GM19463 (cell line): ENCODE measurements around the gene IL19.

Experiments
- ATAC-seq: cut with Tn5 transposase; IDR thresholded peaks from one replicate; pipeline ENCODE4 v1.9.1; 2021; ENCODE audit warnings: mild to moderate bottlenecking, moderate library complexity; ENCODE audit not compliant: unreplicated experiment

The IL19 gene

GRCh38 chr1:206797534-206798383 is 27.2 kb downstream of the IL19 start:
- no peak for ATAC-seq

DNA sequence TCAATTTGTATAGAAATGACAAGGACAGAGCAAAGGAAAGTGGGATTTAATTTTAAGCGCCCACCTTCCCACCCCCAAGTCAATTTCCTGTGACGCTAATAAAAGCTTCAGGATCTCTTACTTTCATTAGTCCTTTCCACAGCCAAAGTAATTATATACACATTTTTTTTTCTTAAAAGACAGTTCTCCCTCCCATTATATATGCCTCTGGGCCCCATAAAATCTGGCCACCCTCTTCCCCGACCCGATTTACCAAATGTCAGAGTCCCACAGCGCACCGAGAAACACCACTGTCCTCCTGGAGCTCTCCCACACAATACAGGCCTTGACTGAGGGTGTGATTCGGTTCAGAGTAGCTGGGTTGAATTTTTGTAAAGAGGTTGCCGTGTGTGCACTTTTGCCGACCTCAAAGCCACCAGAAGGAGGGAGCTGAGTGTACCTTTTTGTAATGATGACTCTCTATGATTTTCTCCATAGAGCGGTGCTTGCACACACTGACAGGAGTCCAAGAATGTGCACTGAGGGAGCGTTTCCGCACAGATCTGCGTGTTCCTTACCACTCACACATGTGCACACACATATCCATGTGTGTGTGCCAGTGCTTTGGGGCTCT is 27.9 kb downstream of the IL19 start:
- ATAC-seq = no peak

DNA sequence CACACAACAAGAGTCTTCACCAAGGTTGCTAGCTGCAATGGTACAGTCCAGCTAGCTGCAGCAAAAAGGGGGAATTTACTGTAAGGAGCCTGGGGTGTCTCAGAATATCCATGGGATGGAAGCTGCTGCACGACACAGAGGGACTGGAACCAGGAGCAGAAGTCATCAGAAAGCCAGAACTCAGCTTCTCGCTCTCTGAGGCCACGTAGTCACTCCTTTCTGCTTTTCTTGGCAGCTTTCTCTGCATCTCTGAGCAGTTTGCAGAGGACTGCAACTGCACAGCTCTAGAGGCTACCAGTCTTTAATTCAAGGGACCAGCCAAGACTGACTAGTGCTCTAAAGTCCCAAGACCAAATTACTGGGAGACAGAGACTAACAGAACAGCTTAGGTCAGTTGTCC is 28.7 kb downstream of the IL19 start:
- ATAC-seq = no peak

GRCh38 chr1:206800411-206800810 is 29.8 kb downstream of the IL19 start:
- no peak for ATAC-seq

- no peak for ATAC-seq
Observed at GRCh38 chr1:206800891-206801290, 30.3 kb downstream of the IL19 start.

DNA sequence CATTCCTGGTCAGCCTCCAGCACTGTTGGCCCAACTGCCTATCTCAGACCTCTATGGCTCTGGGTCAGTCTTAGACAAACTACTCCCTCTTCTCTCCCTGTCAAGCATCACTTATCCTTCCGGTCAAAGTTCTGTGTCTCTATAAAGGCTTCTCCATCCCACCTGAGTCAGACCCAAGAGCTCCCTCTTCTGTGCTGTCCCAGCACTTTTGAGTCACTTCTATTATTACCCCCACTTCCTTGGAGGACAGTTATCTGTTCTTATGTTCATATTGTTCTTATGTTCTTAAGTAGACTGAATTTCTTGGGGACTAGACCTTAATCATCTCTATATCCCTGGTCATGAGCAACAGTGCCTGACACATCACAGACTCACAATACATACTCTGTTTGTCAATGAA is 30.9 kb downstream of the IL19 start:
- no peak for ATAC-seq

DNA sequence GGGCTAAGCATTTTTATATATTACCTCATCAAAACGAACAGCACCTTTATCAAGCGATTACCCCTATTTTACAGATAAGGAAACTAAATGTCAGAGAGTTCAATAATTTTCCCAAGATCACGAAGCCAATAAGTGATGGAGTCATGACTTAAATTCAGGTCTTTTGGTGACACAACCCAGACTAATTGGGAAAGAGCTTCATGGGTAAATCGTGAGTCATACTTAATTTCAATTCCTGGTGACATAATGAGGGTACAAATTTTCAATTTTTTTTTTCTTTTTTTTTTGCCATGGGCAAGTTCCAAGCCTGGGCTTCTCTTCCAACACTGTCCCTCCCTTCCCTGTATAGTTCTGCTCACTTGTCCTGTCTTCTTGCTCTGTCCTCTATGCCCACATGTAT is 31.8 kb downstream of the IL19 start:
- ATAC-seq = no peak

GRCh38 chr1:206803221-206803730 is 32.7 kb downstream of the IL19 start:
- ATAC-seq = peak; percentile 98

DNA sequence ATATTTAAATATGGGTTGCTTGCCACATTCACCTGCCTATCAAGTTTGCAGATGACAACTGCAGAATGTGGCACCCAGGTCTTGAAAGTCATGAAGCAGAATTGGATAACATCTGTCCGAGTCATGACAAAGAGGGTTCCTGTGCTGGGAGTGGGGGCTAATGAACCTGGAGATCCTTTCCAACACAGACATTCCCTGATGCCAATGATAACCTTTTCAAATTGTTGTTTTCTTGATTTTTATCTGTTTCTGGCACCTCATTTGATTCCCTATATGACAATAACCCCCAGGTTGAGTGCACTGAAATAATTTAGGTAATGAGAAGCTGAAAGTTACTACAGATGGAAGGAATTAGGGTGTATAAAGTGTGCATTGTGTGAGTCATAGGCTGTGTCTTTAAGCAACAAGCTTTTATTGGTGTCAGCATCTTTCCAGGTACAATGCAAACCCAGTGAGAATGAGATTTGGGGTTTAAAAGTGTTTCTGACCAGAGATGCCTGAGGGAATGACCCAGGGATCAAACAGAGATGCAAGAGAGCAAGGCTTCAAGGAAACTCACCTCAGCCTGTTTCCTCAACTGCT is 33.7 kb downstream of the IL19 start:
- no peak for ATAC-seq

GRCh38 chr1:206805357-206805756 is 34.8 kb downstream of the IL19 start:
- ATAC-seq = no peak

- no peak for ATAC-seq
Observed at GRCh38 chr1:206808615-206809014, 38.0 kb downstream of the IL19 start.

GRCh38 chr1:206809504-206810084 is 39.0 kb downstream of the IL19 start:
- ATAC-seq = no peak

- ATAC-seq = no peak
Observed at GRCh38 chr1:206812471-206812870, 41.9 kb downstream of the IL19 start.

GRCh38 chr1:206814716-206815341 is 44.3 kb downstream of the IL19 start:
- ATAC-seq = no peak

GRCh38 chr1:206816390-206817287 is 46.1 kb downstream of the IL19 start:
- no peak for ATAC-seq

DNA sequence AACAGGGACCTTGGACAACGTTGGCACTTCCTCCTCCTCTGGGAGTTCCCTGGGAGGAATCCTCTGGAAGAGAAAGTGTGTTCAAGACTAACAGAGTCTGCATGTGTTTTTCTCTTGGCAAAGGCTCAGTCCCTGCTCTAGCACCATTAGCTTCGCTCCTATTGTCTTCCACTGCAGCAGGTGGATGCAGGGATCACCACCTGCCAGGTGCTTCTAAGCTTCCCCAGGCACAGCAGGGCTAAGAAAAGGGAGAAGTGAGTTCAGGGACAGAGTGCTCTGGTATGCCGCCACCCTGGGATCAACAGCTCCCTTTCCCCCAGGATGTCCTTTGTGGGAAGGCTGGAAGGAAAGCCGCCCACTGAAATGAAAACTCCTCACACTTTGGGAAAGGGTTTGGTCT is 50.9 kb downstream of the IL19 start:
- no peak for ATAC-seq

- ATAC-seq = no peak
Observed at GRCh38 chr1:206823727-206824126, 53.2 kb downstream of the IL19 start.

GRCh38 chr1:206824331-206824730 is 53.8 kb downstream of the IL19 start:
- ATAC-seq = no peak

- no peak for ATAC-seq
Observed at GRCh38 chr1:206826394-206826793, 55.8 kb downstream of the IL19 start.

DNA sequence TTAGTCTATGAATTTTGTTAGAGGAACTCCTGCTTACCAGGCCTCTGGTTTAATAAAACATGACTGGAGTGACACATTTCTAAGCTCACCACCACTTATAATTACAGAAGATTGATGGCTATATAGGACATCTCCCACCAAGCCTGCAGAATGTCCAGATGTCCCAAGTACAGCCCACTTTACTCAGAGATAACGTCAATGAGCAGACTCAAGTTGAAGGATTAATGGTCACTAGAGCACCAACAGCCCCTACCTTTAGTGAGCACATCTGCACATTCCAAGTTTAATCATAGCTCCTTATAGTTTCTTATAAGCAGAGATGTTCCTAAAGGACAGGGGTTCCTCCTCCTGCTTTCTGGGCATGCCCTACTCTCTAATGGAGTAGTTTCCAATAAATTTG is 57.5 kb downstream of the IL19 start:
- ATAC-seq = no peak
